HL-60/S4 (cell line): Measurements from ENCODE around the gene TESK1.
"Not testable (repeated sequence)": the region's sequence is repeated elsewhere in the genome, so short reads cannot be mapped to it uniquely, and the experiment has no call there.

ENCODE experiments used
- in situ Hi-C: fragments of 300-500 bp; cut with MboI; formaldehyde crosslinking; loops from 2 replicates; pipeline ENCODE4 v1.14.3; 2022; ENCODE audit warnings: low sequenced_read_pairs

TESK1 gene

DNA sequence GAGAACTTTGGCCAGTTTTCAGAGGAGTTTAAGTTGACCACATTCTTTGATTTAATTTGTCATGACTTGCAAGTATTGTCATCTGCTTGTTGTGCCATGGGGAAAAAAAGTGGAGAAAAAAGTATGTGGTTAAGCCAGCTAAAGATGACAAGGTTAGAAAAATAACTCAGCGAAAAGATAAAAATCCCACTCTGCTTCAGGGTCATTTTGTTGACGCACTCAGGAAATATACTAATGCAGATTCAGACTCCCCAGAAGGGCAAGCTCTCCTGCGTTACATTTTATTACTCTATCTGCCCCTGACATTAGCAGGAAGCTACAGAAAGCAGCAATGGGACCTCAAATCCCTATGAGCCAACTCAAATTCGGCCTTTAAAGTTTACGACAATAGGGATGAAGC, 27.6 kb upstream of the TESK1 start:
- in situ Hi-C loops = no loop called here

DNA sequence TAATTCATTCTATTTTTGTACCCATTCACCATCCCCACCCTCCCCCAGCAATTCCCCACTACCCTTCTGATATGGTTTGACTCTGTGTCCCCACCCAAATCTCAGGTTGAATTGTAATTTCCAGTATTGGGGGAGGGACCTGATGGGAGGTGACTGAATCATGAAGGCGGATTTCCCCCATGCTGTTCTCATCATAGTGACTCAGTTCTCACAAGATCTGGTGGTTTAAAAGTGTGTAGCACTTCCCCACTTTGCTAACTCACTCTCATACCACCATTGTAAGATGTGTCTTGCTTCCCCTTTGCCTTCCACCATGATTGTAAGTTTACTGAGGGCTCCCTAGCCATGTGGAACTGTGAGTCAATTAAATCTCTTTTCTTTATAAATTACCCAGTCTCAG, 25.9 kb upstream of the TESK1 start:
- in situ Hi-C loops = no loop called here

- in situ Hi-C loops = not testable (repeated sequence)
Observed at GRCh38 chr9:35579659-35580227, 25.3 kb upstream of the TESK1 start.

- in situ Hi-C loops = not testable (repeated sequence)
Observed at GRCh38 chr9:35583521-35583920, 21.5 kb upstream of the TESK1 start.

DNA sequence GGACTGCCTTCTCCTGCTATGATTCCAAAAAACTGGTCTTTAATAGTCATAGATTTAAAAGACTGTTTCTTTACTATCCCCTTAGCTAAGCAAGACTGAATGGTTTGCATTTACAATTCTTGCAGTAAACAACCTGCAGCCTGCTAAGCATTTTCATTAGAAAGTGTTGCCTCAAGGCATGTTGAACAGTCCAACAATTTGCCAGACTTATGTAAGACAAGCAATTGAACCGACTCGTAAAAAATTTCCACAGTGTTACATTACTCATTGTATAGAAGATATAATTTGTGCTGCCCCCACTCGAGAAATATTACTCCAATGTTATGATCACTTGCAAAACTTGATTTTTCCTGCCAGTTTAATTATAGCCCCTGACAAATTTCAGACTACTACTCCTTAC, 20.4 kb upstream of the TESK1 start:
- in situ Hi-C loops = not testable (repeated sequence)

DNA sequence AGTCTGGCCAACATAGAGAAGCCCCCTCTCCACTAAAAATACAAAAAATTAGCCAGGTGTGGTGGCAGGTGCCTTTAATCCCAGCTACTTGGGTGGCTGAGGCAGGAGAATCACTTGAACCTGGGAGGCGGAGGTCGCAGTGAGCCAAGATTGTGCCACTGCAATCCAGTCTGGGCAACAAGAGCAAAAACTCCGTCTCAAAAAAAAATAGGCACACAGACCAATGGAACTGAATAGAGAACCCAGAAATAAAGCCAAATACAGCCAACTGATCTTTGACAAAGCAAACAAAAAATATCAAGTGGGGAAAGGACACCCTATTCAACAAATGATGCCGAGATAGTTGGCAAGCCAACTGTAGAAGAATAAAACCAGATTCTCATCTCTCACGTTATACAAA, 16.6 kb upstream of the TESK1 start:
- in situ Hi-C loops = not testable (repeated sequence)

- in situ Hi-C loops = no loop called here
Observed at GRCh38 chr9:35593581-35593980, 11.5 kb upstream of the TESK1 start.

GRCh38 chr9:35594471-35594870, 10.6 kb upstream of the TESK1 start:
- in situ Hi-C loops = no loop called here

- in situ Hi-C loops = not testable (repeated sequence)
Observed at GRCh38 chr9:35596907-35597306, 8.2 kb upstream of the TESK1 start.

DNA sequence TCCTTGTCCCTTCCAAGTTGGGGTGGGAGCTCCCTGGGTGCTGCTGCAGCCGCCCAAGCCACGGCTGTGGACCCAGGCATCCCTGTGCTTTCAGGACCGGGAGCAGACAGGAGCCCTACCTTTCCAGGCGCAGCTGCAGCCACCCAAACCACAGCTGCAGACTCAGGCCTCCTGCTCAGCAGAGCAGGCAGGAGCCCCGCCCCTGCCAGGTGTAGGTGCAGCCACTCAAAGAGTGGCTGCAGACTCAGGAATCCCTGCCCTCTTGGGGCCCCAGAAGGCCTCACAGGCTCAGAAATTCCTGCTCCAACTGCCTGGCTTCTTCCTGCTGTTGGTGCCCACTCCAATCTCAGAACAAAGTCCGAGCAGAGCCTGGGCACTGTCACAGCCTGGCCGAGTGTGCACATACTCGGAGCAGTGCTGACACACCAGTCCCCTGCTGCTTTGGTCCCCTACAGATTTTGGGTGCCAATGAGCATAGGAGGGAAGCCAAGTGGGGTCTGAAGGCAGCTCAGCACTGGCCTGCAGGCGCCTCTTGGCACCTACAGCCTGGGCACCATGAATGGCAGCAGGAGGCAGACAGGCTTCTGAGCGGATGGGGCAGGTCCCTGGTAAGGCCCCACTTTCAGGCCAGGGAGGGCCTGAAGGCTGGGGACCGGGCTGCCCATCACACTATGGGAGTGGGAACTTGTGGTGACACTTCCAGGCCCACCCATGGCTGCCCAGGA, 6.0 kb upstream of the TESK1 start:
- in situ Hi-C loops = no loop called here

DNA sequence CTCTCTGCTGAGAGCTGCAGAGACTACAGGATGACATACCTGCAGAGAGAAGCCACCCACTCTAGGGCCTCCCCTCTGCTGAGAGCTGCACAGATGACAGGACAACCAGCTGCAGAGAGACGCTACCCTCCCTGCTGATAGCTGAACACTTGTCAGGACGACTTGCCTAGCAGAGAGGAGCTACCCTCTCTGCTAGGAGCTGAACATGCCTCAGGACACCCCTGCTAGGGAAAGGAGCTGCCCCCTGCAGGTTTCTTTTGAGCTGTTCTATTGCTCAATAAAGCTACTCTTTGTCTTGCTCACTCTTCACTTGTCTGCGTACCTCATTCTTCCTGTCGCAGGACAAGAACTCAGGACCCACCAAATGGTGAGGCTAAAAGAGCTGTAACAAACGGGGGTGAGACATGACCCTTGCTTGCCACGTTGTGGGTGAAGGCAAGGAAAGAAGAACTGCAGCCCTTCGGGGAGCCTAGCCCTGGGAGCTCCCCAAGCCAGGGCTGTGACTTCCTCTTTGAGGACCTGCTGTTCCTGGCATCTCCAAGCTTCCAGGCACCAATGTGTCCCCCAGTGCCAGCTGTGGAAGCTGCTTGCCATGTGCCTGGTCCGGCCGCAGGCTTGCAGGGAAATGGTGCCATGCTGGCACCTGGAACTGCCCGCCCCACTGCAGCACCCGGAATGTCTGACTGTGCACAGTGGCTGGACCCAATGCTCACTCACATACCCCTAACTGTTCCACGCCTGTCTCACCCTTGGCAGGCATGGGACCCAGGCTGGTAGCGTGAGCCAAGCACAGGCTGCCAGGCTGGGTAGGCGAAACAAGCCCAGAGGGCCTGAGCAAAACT, 5.1 kb upstream of the TESK1 start:
- in situ Hi-C loops = loop anchor here (25.0 kb wide), 1 partner anchor 537 kb away; the partner anchor contains the start of gene GLIPR2

GRCh38 chr9:35603506-35603985, 1.5 kb upstream of the TESK1 start:
- in situ Hi-C loops = loop anchor here (25.0 kb wide), 1 partner anchor 534 kb away; the partner anchor contains the start of gene GLIPR2

DNA sequence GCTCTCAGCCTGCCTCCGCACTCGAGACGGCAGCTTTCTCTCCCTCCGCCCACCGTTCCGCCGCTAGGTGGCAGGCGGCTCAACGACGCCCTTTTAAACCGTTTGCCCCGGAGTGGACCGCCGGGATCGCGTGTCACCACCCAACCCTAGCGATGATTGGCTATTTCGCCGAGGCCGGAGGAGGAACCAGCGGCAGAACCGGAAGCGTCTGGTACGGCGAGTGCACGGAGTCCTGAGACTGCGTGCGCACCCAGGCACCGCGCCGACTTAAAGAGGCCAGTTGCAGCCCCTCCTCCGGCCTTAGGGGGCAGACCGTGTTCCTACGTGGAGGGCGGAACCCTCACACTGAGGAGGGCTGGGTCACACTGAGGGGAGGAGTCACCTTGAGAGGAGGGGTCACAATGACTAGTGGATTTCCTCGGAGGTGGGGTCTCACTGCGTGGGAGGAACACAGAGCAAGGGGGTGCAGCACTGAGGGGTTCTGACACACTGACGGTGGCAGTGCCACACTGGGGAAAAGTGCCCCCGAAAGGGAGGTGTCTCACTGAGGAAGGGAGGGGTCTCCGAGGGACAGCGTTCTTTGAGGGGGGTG, 980 bp upstream of the TESK1 start:
- in situ Hi-C loops = loop anchor here (25.0 kb wide), 1 partner anchor 533 kb away; the partner anchor contains the start of gene GLIPR2

DNA sequence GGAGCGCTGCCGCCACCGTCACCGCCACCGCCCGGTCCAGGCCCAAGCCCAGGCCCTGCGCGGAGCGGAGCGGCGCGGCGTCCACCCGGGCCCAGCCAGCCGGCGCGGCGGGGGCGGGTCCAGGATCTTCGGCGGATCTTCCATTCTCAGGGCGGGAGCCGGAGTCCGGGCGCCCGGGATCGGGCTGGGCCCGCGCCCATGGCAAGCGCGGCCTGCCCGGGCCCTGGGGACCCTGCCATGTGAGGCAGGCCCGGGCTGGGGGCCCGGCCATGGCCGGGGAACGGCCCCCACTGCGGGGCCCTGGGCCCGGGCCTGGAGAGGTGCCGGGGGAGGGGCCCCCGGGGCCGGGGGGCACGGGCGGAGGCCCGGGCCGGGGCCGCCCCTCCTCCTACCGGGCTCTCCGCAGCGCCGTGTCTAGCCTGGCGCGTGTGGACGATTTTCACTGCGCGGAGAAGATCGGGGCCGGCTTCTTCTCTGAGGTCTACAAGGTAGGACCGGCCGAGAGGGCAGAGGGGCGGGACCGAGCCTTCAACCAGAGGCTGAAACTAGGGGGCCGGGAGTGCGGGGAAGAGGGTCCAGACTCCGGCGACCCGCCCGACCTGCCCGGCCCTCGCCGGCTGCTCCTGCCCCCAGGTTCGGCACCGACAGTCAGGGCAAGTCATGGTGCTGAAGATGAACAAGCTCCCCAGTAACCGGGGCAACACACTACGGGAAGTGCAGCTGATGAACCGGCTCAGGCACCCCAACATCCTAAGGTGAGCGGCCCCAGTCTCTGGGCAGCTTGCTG, 482 bp downstream of the TESK1 start:
- in situ Hi-C loops = loop anchor here (25.0 kb wide), 1 partner anchor 532 kb away; the partner anchor contains the start of gene GLIPR2

- in situ Hi-C loops = loop anchor here (25.0 kb wide), 1 partner anchor 531 kb away; the partner anchor contains the start of gene GLIPR2
Observed at GRCh38 chr9:35606138-35606504, 1.1 kb downstream of the TESK1 start.

- in situ Hi-C loops = loop anchor here (25.0 kb wide), 1 partner anchor 531 kb away; the partner anchor contains the start of gene GLIPR2
Observed at GRCh38 chr9:35606726-35607125, 1.7 kb downstream of the TESK1 start.

- in situ Hi-C loops = loop anchor here (25.0 kb wide), 1 partner anchor 529 kb away; the partner anchor contains the start of gene GLIPR2
Observed at GRCh38 chr9:35608221-35608620, 3.2 kb downstream of the TESK1 start.

DNA sequence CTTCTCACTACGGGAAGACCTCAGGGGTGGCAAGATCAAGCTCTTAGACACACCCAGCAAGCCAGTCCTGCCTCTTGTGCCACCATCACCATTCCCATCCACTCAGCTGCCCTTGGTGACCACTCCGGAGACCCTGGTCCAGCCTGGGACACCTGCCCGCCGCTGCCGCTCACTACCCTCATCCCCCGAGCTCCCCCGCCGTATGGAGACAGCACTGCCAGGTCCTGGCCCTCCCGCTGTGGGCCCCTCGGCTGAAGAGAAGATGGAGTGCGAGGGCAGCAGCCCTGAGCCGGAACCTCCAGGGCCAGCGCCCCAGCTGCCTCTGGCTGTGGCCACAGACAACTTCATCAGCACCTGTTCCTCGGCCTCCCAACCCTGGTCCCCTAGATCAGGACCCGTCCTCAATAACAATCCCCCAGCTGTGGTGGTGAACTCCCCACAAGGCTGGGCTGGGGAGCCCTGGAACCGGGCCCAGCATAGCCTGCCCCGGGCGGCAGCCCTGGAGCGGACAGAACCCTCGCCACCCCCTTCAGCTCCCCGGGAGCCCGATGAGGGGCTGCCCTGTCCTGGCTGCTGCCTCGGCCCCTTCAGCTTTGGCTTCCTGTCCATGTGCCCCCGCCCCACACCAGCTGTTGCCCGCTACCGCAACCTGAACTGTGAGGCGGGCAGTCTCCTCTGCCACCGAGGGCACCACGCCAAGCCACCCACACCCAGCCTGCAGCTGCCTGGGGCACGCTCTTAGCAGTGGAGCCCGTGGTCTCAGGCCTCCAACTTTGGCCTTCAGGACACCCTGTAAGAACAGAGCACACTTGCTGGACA, 4.1 kb downstream of the TESK1 start:
- in situ Hi-C loops = loop anchor here (25.0 kb wide), 1 partner anchor 528 kb away; the partner anchor contains the start of gene GLIPR2

DNA sequence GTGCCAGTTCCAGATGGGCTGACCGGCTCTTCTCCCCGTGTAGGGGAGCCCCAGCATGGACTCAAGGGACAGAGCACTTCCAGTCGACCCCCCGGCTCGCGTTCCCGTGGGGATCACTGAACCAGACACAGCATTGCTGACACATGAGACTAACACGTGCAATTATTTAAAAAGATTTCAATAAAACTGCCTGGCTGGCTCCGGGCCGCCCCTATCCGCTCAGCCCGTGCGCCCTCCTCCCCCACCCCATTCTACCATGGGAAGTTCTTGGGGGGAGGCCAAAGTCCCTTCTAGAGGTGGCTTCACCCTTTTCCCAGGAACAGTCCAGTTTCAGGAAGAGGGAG, 4.7 kb downstream of the TESK1 start:
- in situ Hi-C loops = loop anchor here (25.0 kb wide), 1 partner anchor 528 kb away; the partner anchor contains the start of gene GLIPR2
